HG02642 (cell line): ENCODE measurements around the gene OR2M4.
"Not testable (repeated sequence)": the region's sequence is repeated elsewhere in the genome, so short reads cannot be mapped to it uniquely, and the experiment has no call there.

Source experiments
- ATAC-seq: cut with Tn5 transposase; IDR thresholded peaks from one replicate; pipeline ENCODE4 v1.9.1; 2021; ENCODE audit warnings: mild to moderate bottlenecking; ENCODE audit not compliant: unreplicated experiment, poor library complexity

Gene OR2M4, protein sequence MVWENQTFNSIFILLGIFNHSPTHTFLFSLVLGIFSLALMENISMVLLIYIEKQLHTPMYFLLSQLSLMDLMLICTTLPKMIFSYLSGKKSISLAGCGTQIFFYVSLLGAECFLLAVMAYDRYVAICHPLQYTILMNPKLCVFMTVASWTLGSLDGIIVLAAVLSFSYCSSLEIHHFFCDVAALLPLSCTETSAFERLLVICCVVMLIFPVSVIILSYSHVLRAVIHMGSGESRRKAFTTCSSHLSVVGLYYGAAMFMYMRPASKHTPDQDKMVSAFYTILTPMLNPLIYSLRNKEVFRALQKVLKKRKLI

DNA sequence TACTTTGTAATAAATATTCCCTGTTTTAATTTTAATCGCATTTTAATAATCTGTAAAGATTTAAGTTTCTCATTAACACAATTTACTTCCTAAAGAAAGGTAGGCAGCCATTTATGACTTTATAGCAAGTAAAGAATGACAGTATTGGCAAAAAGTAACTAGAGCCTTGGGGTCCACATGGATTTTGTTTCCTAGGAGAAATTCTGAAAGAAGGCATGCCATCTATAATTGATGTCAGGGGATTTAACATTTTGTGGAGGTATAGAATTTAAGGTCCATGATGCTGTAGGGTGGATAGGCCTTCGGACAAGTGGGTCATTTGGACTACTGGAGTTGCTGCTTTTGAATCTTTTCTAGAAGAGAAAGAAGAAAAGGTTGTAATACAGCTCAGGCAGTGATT is at the start of gene OR2M4:
Gene OR2M4 (plus strand): TSS at position 301 of the 400 bp plus-strand sequence. CDS start 7,512 bp downstream, outside the sequence.
- no peak for ATAC-seq

DNA sequence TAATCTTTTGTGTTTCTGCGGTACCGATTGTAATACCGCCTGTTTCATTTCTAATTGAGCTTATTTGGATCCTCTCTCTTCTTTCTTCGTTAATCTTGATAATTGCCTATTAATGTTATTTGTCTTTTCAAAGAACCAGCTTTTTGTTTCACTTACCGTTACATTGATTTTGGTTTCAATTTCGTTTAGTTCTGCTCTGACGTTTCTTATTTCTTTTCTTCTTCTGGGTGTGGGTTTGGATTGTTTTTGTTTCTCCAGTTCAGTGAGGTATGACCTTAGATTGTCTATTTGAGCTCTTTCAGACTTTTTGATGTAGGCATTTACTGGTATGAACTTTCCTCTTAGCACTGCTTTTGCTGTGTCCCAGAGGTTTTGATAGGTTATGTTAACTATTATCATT is 47.2 kb upstream of the OR2M4 start:
- ATAC-seq = no peak

DNA sequence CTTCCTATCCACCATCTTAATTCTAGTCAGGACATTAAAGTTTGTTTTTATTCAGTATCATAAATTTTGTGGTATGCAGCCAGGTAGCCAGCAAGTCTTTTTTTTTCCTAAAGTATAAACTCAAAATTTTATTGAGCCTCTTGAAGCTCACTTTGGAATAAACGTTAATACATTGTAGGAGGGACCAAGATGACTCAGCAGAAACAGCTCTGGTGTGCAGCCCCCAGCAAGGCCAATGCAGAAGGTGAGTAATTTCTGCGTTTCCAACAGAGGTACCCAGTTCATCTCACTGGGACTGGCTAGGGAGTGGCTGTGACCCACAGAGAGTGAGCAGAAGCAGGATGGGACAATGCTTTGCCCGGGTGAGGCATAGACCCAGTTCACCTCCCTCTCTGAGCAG is 43.9 kb upstream of the OR2M4 start:
- ATAC-seq = no peak

DNA sequence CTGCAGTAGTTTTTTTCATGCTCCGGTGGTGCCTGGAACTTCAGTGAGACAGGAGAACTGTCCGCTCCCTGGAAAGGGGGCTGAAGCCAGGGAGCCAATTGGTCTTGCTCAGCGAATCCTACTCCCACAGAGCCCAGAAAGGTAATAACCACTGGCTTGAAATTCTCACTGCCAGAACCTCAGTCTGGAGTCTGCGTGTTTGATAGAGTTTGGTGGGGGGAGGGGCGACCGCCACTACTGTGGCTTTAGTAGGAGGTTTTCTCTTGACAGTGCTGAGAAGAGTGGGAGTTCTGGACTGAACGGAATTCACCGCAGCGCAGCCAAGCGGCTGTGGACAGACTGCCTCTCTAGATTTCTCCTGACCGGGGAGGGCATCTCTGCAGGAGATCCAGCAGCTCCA is 42.2 kb upstream of the OR2M4 start:
- ATAC-seq = no peak

DNA sequence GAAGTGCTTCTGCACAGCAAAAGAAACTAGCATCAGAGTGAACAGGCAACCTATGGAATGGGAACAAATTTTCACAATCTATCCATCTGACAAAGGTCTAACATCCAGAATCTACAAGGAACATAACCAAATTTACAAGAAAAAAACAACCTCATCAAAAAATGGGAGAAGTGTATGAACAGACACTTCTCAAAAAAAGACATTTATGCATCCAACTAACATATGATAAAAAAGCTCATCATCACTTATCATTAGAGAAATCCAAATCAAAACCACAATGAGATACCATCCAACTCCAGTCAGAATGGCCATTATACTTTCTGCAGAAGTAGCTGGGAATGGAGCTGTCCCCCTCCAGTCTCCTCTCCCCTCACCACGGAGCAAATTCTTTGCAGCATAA is 37.1 kb upstream of the OR2M4 start:
- ATAC-seq = no peak

DNA sequence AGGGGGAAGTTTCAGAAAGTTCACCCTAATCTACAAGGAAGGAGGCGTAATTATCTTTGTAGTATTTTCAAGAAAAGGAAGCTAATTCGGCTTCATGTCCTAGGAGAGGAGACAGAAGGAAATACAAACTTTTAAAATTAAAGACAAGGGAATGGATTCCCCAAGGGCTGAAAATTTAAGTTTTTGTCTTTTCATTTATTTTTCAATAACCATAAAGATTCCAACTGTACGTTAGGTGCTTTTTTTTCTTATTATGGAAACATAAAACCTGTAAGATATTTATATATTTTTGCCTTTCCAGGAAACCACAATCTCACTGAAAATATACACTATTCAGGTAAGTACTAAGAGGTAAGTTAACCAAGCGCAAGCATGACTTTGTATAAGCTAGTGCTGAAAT is 34.3 kb upstream of the OR2M4 start, which contains the start of gene OR2M3:
Gene OR2M3 (plus strand): TSS at position 301 of the 400 bp plus-strand sequence. CDS start 5,803 bp downstream, outside the sequence.
- no peak for ATAC-seq

DNA sequence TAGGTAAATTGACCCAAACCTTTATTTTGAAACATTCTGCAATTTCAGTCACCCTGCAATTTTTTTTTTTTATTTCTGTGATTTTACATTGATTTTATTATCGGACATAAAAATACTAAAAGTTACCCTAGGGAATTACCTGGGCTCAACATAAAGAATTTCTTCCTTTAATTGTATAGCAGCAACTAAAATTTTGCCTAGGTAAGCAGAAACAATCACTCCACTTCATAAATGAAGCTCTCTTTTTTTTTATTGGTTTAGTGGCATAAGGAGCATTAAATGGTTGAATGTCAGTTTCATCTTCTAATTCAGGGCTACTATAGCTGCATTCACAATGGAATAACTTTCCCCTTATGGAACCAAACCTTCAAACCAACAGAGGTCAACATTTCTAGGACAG is 15.3 kb upstream of the OR2M4 start:
- no peak for ATAC-seq

DNA sequence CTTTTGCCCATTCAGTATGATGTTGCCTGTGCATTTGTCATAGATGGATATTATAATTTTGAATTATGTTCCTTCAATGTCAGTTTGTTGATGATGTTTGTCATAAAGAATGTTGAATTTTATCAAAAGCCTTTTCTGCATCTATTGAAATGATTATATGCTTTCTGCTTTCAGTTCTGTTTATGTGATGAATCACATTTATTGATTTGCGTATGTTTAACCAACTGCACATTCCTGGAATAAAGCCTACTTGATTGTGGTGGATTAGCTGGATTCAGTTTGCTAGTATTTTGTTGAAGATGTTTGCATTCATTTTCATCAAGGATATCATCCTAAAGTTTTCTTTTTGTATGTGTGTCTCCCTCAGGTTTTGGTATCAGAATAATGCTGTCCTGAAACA is 5.7 kb upstream of the OR2M4 start:
- no peak for ATAC-seq

DNA sequence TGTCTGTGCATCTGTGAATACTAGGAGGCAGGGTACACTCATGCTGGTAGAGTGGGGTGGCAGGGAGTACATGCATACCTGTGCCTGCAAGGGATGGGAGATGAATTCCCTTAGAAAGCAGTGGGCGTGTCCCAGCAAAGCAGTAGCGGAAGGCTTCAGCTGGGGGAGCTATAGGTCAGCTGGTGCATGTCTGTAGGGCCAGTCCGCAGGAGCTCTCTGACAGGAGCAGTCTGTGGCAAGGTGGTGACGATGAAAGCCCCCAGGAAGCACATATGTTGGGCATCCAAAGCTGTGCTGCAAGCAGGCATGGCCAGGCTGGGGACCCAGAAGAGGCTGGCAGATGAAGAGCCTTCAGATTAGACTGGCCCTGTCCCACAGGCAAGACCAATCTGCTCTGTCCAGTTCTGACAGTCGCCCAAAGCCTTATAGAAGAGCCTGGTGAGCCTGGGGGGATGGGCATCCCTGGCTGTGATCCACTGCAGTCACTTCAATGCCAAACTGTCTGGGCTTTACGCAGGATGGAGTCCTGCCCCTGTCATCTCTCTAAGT is 1.8 kb upstream of the OR2M4 start:
- no peak for ATAC-seq

DNA sequence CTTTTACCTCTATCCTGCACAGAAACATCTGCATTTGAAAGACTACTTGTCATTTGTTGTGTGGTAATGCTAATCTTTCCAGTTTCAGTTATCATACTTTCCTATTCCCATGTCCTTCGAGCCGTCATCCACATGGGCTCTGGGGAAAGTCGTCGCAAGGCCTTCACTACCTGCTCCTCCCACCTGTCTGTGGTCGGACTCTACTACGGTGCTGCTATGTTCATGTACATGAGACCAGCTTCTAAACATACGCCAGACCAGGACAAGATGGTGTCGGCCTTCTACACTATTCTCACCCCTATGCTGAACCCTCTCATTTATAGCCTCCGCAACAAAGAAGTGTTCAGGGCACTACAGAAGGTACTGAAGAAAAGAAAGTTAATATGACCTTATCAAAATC is 8.3 kb downstream of the OR2M4 start:
- ATAC-seq = no peak

DNA sequence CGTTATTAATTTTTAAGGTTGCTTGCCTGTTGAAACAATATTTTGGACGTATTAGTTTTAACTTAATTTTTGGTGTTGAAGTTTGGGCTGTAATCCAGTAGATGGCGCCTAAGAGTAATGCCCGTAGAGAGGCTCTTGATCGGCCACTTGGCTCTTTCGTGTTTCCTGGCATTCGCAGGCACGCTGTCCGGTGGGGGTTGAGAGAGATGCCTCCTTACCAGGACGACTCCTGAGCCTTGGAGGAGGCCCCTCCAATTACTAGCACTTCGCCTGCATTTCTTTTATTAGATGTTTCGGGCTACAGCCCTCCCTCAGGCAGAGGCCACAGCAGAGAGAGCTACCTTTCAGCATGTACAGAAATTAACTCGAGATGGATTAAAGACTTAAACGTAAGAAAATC is 12.0 kb downstream of the OR2M4 start:
- ATAC-seq = peak; percentile 82

DNA sequence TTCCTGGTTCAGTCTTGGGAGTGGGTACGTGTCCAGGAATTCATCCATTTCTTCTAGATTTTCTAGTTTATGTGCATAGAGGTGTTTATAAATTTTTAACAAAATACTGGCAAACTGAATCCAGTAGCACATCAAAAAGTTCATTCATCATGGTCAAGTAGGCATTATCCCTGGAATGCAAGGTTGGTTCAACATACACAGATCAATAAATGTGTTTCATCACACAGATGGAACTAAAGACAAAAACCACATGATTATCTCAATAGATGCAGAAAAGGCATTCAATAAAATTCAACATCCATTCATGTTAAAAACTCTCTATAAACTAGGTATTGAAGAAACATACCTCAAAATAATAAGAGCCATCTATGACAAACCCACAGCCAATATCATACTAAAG is 28.1 kb downstream of the OR2M4 start:
- ATAC-seq = not testable (repeated sequence)

DNA sequence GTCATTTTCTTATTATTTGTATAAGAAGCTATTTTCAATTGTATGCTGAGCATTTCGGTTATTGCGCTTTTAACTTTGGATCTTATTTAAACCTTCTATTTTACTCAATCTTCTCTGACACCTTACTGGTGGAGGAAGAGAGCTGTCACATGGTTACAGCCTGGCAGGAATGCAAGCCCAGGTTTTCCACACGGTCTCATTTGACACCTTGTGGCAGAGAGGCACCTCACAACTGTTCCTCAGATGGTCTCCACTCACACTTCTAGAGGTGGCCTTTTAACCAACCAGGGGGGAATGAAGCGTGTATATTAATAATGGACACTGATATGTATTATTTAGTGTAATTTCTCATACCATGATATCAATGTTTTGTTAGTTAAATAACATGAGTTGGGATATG is 37.0 kb downstream of the OR2M4 start:
- no peak for ATAC-seq

DNA sequence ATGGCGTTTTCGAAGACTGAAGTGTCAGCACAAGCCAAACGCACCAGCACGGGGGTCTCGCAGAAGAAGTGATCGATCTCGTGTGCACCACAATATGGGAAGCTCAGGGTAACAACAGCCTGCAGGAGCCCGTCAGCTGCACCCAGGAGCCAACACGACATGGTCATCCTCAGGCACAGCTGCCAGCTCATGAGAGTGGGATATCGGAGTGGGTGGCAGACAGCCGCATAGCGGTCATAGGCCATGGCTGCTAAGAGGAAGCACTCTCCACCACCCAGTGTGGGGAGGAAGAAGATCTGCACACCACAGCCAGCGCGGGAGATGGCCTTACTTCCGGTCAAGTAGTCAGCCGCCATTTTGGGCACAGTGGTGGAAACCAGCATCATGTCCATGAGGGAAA is 42.0 kb downstream of the OR2M4 start:
- ATAC-seq = not testable (repeated sequence)

DNA sequence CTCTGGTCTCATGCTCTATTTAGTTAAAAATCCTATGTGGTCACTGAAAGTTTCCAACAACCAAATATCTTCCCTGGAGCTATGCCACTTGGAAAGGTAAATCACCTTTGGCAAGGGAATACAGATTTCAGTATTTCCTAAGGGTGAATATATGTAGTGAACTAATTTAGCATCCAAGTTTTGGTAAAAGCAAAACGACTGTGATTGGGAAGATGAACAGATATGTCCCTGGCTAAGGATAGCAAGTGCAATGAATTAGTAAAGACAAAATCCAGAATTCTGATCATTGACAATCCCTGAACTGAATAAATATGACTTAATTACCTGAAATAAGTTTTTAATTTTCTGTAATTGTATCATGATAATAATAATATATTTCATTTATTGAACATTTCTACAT is 46.7 kb downstream of the OR2M4 start, which contains the start of gene OR2T33:
Gene OR2T33 (minus strand): TSS at position 101 of the 400 bp plus-strand sequence. CDS start 4,162 bp downstream, outside the sequence.
- no peak for ATAC-seq

DNA sequence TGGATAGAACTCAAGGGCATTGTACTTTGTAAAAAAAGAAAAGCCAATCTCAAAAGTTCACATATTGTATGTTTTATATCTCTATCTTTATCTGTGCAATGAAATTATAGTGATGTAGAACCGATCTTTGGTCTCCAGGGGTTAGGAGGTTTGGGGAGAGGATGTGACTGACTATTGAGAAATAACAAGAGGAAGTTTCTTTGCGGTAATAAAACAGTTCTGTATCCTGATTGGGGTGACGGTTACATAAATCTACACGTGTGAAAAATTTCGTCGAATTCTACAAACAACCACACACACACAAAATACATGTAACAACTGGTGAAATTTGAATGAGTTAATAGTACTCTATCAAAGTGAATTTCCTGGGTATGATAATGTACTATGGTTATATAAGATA is 57.2 kb downstream of the OR2M4 start:
- ATAC-seq = no peak
